ENCODE results near the gene FEN1.

GRCh38 chr11:61833926-61834277 lies 41.2 kb downstream of the FEN1 start:
- no peak for TF ChIP-seq EP300 (IDR thresholded peaks at IDR 0.05)
- no peak for TF ChIP-seq CTCF (IDR thresholded peaks at IDR 0.05)
- no peak for TF ChIP-seq NFE2L2 (conservative IDR thresholded peaks at IDR 0.05; ENCODE audit: low read length)
- no peak for TF ChIP-seq NR3C1 (IDR thresholded peaks at IDR 0.05)
- no peak for TF ChIP-seq HDAC2 (IDR thresholded peaks at IDR 0.05)
- TF ChIP-seq JUN (IDR thresholded peaks at IDR 0.05): no peak
- TF ChIP-seq SMC3 (IDR thresholded peaks at IDR 0.05): no peak
- no peak for TF ChIP-seq POLR2A (IDR thresholded peaks at IDR 0.05; ENCODE audit: low read length)
- no peak for TF ChIP-seq REST (IDR thresholded peaks at IDR 0.05)
- no peak for TF ChIP-seq CHD4 (IDR thresholded peaks at IDR 0.05; ENCODE audit: borderline replicate concordance)
- TF ChIP-seq KDM1A (IDR thresholded peaks at IDR 0.05; ENCODE audit: low read depth): no peak

All from A549 (cell line).